GM06990 (cell line): Measurements from ENCODE around the gene SLC26A9.

Source experiments
- DNase-seq: peaks from one replicate; pipeline ENCODE4 v3.0.0-alpha.2; 2011; ENCODE audit not compliant: insufficient read length; ENCODE audit errors: extremely low read depth
- H3K27me3 ChIP-seq: replicated peaks from 2 replicates; pipeline ENCODE4 v1.6.0; 2011; ENCODE audit warnings: low read length; ENCODE audit not compliant: control insufficient read depth, insufficient read depth
- H3K36me3 ChIP-seq: 2 replicates; pipeline ENCODE4 v1.5.1; 2011; ENCODE audit warnings: low read length; ENCODE audit not compliant: control insufficient read depth, insufficient read depth
- H3K4me3 ChIP-seq: replicated peaks from 2 replicates; pipeline ENCODE4 v1.5.1; 2011; ENCODE audit warnings: low read depth, mild to moderate bottlenecking, control low read depth, low read length
- TF ChIP-seq, protein P1 (sequence below): IDR thresholded peaks from 2 replicates; pipeline ENCODE4 v1.5.1; 2011; ENCODE audit warnings: low read length, control low read depth, mild to moderate bottlenecking, inconsistent platforms; ENCODE audit not compliant: insufficient read depth, poor library complexity, severe bottlenecking

The SLC26A9 gene

DNA sequence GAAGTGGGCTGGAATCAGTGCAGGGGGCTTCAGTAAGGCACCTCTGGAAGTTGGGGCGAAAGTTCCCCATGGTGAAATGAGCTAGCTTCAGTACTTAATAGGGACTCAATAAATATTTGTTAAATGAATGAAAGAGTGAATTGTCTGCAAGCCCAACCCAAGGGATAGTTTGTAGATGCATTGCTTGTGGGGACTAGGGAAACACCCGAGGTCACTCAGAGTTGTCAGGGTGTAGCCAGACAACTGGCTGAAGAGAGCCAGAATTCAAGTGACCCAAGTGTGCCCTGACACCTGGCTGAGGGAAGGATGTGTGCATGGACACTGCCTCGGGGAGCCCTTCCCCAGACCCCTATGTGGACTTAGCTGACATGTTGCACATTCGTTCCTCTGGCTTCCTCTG lies 1.3 kb upstream of the SLC26A9 start:
- DNase-seq = no peak
- no peak overlapping the region for H3K4me3 ChIP-seq
- H3K27me3 ChIP-seq = peaks cover 1% of the 10 kb centered on the region
- TF ChIP-seq, protein P1, sequence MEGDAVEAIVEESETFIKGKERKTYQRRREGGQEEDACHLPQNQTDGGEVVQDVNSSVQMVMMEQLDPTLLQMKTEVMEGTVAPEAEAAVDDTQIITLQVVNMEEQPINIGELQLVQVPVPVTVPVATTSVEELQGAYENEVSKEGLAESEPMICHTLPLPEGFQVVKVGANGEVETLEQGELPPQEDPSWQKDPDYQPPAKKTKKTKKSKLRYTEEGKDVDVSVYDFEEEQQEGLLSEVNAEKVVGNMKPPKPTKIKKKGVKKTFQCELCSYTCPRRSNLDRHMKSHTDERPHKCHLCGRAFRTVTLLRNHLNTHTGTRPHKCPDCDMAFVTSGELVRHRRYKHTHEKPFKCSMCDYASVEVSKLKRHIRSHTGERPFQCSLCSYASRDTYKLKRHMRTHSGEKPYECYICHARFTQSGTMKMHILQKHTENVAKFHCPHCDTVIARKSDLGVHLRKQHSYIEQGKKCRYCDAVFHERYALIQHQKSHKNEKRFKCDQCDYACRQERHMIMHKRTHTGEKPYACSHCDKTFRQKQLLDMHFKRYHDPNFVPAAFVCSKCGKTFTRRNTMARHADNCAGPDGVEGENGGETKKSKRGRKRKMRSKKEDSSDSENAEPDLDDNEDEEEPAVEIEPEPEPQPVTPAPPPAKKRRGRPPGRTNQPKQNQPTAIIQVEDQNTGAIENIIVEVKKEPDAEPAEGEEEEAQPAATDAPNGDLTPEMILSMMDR = no peak
- H3K36me3 ChIP-seq = no peaks in the 10 kb centered on the region

DNA sequence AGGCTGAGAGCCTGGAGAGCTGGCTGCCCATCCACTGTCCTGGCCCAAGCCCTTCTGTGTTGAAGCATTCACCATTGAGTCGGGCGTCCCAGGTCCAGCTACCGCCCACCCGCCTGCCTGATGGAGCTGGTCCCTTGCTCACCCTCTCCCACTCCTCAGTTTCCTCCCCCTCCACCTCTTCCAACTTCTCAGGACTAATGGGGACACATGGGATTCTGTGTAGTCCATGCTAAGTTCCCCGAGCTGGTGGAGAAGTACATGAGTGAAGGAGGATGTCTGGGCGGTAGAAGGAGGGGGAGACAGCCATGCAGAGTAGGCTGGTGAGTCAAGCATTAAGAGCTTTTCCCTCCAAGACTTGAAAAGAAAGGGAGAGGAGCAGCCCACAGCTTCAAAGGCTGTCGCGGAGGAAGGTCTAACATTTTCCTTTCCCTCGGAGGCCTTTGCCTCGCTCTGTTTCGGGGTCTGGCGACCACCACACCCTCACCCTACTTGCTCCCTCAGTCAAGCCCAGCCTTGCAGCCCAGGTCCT lies 561 bp downstream of the SLC26A9 start:
- DNase-seq = no peak
- Histone ChIP-seq H3K27me3 (peaks cover 1% of the 10 kb centered on the region), H3K4me3 (no peak overlapping the region), H3K36me3 (no peaks in the 10 kb centered on the region)
- TF ChIP-seq, protein P1 = no peak

DNA sequence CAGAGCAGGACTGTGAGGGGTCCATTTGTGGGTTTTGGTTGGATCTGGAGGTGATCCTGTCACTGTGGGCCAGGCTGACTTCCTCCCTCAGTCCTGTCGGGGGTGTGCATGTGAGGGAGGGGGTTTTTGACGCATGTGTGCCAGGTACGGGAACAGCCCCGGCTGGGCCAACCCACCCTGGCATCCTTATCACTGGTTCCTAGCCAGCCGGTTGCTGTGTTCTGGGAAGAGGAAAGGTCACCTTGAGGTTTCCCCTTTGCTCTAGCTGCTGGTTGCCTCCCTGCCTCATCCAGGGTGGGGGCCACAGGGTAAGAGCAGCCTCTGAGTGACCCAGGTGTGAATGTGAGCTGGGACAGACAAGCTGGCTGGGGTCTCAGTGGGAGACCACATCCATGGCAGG lies 2.5 kb downstream of the SLC26A9 start:
- Histone ChIP-seq H3K27me3 (no peaks in the 10 kb centered on the region; the same call in none of the 2 replicates), H3K36me3 (no peaks in the 10 kb centered on the region), H3K4me3 (no peak overlapping the region)
- TF ChIP-seq, protein P1 = no peak
- no peak for DNase-seq

DNA sequence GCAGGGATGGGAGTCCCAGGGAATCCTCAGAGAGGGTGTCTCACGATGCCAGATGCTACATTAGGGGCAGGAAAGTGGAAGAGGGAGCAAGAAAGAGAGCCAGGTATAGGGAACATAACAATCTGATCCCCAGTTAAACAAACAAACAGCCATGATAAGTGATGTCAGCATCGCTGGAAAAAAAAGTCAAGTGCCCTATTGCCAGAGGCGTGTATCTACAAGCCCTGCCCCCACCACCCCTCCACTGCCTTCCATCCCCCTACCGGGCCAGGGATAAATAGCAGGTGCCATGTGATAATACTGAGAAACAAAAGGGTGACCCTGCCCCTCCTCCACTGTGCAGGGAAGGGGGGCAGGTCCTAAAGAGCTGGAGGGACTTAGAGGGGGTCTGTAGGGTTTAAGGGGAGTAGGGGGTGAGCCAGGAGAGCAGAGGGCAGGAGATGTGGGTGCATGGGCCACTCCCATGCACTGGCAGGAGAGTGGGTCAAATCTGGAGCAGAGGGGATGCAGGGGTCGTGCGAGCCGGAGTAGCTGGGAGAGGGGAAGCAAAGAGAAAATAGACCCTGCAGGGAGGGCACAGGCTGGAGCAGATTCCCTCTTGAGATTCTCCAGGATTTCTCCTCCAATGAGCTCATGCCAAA lies 3.4 kb downstream of the SLC26A9 start:
- no peak for DNase-seq
- Histone ChIP-seq H3K4me3 (no peak overlapping the region), H3K36me3 (no peaks in the 10 kb centered on the region), H3K27me3 (peaks cover 2% of the 10 kb centered on the region)
- TF ChIP-seq, protein P1 = no peak

DNA sequence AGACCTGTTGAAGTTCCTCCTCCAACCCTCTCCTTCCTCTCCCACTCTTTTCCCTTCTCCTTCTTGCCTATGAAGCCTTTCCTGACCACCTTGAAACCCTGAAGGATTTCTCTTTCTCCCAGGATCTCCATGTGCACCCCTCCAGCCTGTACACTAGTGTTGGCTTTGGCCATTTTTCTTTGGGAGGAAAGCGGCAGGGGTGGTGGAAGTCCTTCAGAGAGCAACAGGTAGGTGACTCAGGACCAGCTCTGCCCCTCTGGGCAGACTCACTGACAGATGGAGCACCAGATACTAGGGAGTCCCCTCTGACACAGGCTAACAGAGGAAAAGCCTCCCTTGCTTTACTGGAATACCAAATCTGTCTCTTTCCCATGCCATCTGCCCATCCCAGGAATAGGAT lies 4.6 kb downstream of the SLC26A9 start:
- H3K4me3 ChIP-seq = no peak overlapping the region
- no peak for DNase-seq
- no peaks in the 10 kb centered on the region for H3K36me3 ChIP-seq
- TF ChIP-seq, protein P1 = no peak
- H3K27me3 ChIP-seq = peaks cover 2% of the 10 kb centered on the region
